ENCODE results near the gene CCL7. TPM values are rescaled to one million over a fixed set of nuclear protein-coding genes. Genes with fewer than 3 reads are reported as not detected.

CCL7 gene
- total and polyA plus RNA-seq, 2 experiments from 2014 or later, result 0.69 TPM; not detected in 1

DNA sequence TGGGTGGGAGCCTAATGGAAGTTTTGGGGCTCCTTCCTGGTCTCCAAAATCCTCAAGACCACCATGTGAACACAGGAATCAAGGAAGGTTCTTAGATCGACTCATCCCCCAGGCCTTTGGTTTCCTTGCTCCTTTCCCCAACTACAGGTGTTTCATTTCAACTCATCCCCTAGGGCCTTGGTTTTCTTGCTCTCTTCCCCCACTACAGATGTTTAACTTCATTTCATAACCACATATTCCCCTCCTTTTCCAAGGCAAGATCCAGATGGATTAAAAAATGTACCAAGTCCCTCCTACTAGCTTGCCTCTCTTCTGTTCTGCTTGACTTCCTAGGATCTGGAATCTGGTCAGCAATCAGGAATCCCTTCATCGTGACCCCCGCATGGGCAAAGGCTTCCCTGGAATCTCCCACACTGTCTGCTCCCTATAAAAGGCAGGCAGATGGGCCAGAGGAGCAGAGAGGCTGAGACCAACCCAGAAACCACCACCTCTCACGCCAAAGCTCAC lies 15.3 kb downstream of the CCL7 start, which contains the start of gene CCL11:
Gene CCL11 (plus strand): TSS at position 457 of the 507 bp plus-strand sequence. CDS start 67 bp downstream, outside the sequence.
- no peak for DNase-seq (ENCODE audit: low spot score)
- Histone ChIP-seq H3K9me3 (ENCODE audit: low read depth) (no peaks in the 10 kb centered on the region), H3K9me2 (replicated peaks; ENCODE audit: insufficient read depth) (no peaks in the 10 kb centered on the region), H3K4me3 (no peak within 1 kb of the TSS), H3K27ac (no peak within 1 kb of the TSS), H3K4me2 (no peak within 1 kb of the TSS), H4K20me1 (ENCODE audit: insufficient read depth, poor library complexity, severe bottlenecking) (no peaks in the 10 kb centered on the region), H2AFZ (no peak within 1 kb of the TSS), H3K79me2 (no peaks in the 10 kb centered on the region), H3K27me3 (no peaks in the 10 kb centered on the region), H3K36me3 (replicated peaks; ENCODE audit: insufficient read depth, low read depth) (no peaks in the 10 kb centered on the region), H3K4me1 (ENCODE audit: insufficient read depth) (no peaks in the 10 kb centered on the region)
- TF ChIP-seq EZH2phosphoT487 (IDR thresholded peaks at IDR 0.05; ENCODE audit: low read depth, severe bottlenecking, unreplicated experiment) (no peak), EZH2 (IDR thresholded peaks at IDR 0.05; ENCODE audit: borderline replicate concordance) (no peak)
- TF ChIP-seq, protein P1, sequence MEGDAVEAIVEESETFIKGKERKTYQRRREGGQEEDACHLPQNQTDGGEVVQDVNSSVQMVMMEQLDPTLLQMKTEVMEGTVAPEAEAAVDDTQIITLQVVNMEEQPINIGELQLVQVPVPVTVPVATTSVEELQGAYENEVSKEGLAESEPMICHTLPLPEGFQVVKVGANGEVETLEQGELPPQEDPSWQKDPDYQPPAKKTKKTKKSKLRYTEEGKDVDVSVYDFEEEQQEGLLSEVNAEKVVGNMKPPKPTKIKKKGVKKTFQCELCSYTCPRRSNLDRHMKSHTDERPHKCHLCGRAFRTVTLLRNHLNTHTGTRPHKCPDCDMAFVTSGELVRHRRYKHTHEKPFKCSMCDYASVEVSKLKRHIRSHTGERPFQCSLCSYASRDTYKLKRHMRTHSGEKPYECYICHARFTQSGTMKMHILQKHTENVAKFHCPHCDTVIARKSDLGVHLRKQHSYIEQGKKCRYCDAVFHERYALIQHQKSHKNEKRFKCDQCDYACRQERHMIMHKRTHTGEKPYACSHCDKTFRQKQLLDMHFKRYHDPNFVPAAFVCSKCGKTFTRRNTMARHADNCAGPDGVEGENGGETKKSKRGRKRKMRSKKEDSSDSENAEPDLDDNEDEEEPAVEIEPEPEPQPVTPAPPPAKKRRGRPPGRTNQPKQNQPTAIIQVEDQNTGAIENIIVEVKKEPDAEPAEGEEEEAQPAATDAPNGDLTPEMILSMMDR (IDR thresholded peaks at IDR 0.05; ENCODE audit: poor library complexity), result no peak
- 82% methylated on average over 4 of the region's 4 CpGs for WGBS (ENCODE audit: low lambda C conversion rate, missing lambda C conversion rate)

DNA sequence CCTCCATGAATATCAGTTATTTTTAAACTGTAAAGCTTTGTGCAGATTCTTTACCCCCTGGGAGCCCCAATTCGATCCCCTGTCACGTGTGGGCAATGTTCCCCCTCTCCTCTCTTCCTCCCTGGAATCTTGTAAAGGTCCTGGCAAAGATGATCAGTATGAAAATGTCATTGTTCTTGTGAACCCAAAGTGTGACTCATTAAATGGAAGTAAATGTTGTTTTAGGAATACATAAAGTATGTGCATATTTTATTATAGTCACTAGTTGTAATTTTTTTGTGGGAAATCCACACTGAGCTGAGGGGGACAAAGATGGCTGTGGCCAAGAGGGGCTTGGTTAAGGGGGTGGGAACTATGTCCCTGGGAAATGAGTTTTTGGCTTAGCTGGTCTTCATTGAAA lies 17.9 kb downstream of the CCL7 start:
- no peaks in the 10 kb centered on the region for H3K79me2 ChIP-seq
- no peaks in the 10 kb centered on the region for H3K27me3 ChIP-seq
- no peaks in the 10 kb centered on the region for H3K9me2 ChIP-seq (replicated peaks; ENCODE audit: insufficient read depth)
- no peak overlapping the region for H3K4me2 ChIP-seq
- no peaks in the 10 kb centered on the region for H3K9me3 ChIP-seq (ENCODE audit: low read depth)
- no peak overlapping the region for H2AFZ ChIP-seq
- 77% methylated on average over 2 of the region's 2 CpGs for WGBS (ENCODE audit: low lambda C conversion rate, missing lambda C conversion rate)
- no peaks in the 10 kb centered on the region for H3K4me1 ChIP-seq (ENCODE audit: insufficient read depth)
- no peaks in the 10 kb centered on the region for H3K36me3 ChIP-seq (replicated peaks; ENCODE audit: insufficient read depth, low read depth)
- DNase-seq (ENCODE audit: low spot score), result no peak
- no peak overlapping the region for H3K4me3 ChIP-seq
- no peaks in the 10 kb centered on the region for H4K20me1 ChIP-seq (ENCODE audit: insufficient read depth, poor library complexity, severe bottlenecking)
- TF ChIP-seq EZH2phosphoT487 (IDR thresholded peaks at IDR 0.05; ENCODE audit: low read depth, severe bottlenecking, unreplicated experiment) (no peak), EZH2 (IDR thresholded peaks at IDR 0.05; ENCODE audit: borderline replicate concordance) (no peak)
- TF ChIP-seq, protein P1 (IDR thresholded peaks at IDR 0.05; ENCODE audit: poor library complexity), result no peak
- H3K27ac ChIP-seq, result no peak overlapping the region

DNA sequence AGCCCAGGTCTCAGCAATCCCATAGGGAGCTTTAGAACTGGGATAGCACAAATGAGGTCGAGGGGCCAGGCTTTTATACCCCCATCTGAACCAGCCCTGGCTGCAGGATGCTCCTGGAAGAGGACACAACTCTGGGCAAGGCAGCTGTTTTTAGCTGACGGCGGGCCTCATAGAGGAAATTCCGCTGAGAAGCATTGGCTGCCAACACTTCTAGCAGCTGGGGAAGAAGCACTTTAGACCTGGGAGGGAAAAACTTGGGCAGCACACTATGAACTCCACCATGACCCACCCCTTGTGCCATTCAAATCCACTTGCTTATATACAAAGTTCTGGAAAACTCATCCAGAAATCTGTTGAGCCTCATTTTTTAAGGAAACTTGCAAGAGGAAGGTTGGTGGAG lies 20.6 kb downstream of the CCL7 start:
- Histone ChIP-seq H3K79me2 (no peaks in the 10 kb centered on the region), H3K27me3 (no peaks in the 10 kb centered on the region), H3K9me3 (ENCODE audit: low read depth) (no peaks in the 10 kb centered on the region), H3K4me3 (no peak overlapping the region), H2AFZ (no peak overlapping the region), H3K9me2 (replicated peaks; ENCODE audit: insufficient read depth) (no peaks in the 10 kb centered on the region), H3K36me3 (replicated peaks; ENCODE audit: insufficient read depth, low read depth) (no peaks in the 10 kb centered on the region), H3K4me2 (no peak overlapping the region), H3K27ac (no peak overlapping the region), H4K20me1 (ENCODE audit: insufficient read depth, poor library complexity, severe bottlenecking) (no peaks in the 10 kb centered on the region), H3K4me1 (ENCODE audit: insufficient read depth) (no peaks in the 10 kb centered on the region)
- TF ChIP-seq, protein P1 (IDR thresholded peaks at IDR 0.05; ENCODE audit: poor library complexity), result no peak
- no peak for TF ChIP-seq EZH2 (IDR thresholded peaks at IDR 0.05; ENCODE audit: borderline replicate concordance)
- no peak for TF ChIP-seq EZH2phosphoT487 (IDR thresholded peaks at IDR 0.05; ENCODE audit: low read depth, severe bottlenecking, unreplicated experiment)
- DNase-seq (ENCODE audit: low spot score), result no peak
- 81% methylated on average over 4 of the region's 4 CpGs for WGBS (ENCODE audit: low lambda C conversion rate, missing lambda C conversion rate)

Measured in hepatocyte (in vitro differentiated cells).